BE2C (cell line): ENCODE results near the gene UTP11.

Experiments used
- DNase-seq: peaks from one replicate; pipeline ENCODE4 v3.0.0-alpha.2; 2020
- H3K27me3 ChIP-seq: fragments of 250-450 bp; sonication (Bioruptor Pico); 2 replicates; pipeline ENCODE4 v1.5.1; 2020; ENCODE audit warnings: mild to moderate bottlenecking
- H3K36me3 ChIP-seq: fragments of 250-450 bp; sonication (Bioruptor Pico); 2 replicates; pipeline ENCODE4 v1.5.1; 2020; ENCODE audit warnings: mild to moderate bottlenecking
- H3K4me1 ChIP-seq: fragments of 250-450 bp; sonication (Bioruptor Pico); 2 replicates; pipeline ENCODE4 v1.5.1; 2020
- H3K4me3 ChIP-seq: 2 replicates; pipeline ENCODE4 v1.5.1; 2011; ENCODE audit warnings: low read depth, low read length
- H3K9me3 ChIP-seq: fragments of 250-450 bp; sonication (Bioruptor Pico); 2 replicates; pipeline ENCODE4 v1.5.1; 2020
- TF ChIP-seq, protein P1 (sequence below): IDR thresholded peaks from 2 replicates; pipeline ENCODE4 v1.5.1; 2012; ENCODE audit warnings: mild to moderate bottlenecking, low read depth, low read length

Gene UTP11

DNA sequence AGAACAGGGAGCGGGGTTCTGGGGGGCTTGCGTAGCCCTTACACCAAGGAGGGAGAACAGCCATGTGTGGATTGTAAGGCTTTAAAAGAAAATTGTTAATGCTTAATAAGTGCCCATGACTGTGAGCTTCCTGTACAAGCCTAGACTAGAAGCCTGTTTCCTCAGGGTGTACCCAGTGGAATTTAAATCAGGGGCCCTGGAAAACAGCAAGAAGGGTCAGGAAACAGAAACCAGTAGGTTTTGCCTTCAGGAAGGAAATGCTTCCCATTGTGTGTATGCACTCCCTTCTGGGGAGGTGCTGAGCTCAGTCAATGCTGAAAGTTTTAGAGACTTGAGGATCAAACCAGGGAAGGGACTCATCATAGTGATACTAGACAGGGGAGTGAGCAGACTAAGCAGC is 12.7 kb downstream of the UTP11 start:
- Histone ChIP-seq H3K4me1 (peaks cover 22% of the 10 kb centered on the region), H3K27me3 (no peaks in the 10 kb centered on the region), H3K4me3 (no peak overlapping the region), H3K36me3 (no peaks in the 10 kb centered on the region), H3K9me3 (no peaks in the 10 kb centered on the region)
- DNase-seq, result no peak
- TF ChIP-seq, protein P1, sequence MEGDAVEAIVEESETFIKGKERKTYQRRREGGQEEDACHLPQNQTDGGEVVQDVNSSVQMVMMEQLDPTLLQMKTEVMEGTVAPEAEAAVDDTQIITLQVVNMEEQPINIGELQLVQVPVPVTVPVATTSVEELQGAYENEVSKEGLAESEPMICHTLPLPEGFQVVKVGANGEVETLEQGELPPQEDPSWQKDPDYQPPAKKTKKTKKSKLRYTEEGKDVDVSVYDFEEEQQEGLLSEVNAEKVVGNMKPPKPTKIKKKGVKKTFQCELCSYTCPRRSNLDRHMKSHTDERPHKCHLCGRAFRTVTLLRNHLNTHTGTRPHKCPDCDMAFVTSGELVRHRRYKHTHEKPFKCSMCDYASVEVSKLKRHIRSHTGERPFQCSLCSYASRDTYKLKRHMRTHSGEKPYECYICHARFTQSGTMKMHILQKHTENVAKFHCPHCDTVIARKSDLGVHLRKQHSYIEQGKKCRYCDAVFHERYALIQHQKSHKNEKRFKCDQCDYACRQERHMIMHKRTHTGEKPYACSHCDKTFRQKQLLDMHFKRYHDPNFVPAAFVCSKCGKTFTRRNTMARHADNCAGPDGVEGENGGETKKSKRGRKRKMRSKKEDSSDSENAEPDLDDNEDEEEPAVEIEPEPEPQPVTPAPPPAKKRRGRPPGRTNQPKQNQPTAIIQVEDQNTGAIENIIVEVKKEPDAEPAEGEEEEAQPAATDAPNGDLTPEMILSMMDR, result no peak

DNA sequence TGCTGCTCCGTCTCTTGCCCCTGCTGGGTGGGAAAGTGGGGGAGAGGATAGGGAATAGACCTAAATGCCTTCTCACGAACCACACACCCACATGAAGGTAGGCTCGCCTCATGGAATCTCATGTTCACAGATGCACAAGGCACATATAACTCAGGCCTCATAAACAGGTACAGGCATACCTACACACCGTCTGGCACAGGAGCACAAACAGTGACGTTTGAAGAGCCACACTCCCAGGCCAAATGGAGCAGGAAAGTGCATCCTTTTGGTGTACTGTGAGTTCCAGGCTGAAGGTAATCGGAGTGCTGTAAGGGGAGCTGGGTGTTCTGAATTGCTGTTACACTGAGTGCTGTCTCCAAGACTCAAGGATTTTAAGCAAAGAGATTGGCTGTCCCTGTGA is 13.1 kb downstream of the UTP11 start:
- Histone ChIP-seq H3K9me3 (no peaks in the 10 kb centered on the region), H3K27me3 (no peaks in the 10 kb centered on the region), H3K4me1 (peaks cover 25% of the 10 kb centered on the region), H3K4me3 (no peak overlapping the region), H3K36me3 (no peaks in the 10 kb centered on the region)
- DNase-seq, result no peak
- TF ChIP-seq, protein P1, result no peak

DNA sequence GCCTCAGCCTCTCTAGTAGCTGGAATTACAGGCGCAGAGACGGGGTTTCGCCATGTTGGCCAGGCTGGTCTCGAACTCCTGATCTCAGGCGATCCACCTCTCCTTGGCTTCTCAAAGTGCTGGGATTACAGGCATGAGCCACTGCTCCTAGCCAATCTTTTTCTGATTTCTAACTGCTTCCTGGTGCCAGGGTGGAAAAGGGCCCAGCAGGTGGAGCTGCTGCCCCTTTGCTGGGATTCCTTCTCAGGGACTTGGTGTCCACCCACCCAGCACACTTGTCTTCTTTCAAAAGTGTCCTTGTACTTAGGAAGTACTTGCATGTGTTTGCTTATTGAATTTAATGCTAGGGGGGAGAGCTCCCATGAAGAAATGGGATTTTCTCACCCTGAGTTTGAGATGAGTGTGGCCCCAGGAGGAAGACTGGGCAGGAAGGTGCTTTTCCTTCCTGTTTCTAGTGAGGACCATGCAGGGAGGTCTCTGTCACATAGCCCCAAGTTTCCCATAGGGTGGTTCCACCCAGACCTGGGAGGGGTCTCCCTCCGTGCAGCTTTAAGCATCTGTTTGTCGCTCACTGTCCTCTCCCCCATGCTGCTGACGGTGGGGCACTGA is 14.2 kb downstream of the UTP11 start:
- DNase-seq, result peak; percentile 62
- H3K36me3 ChIP-seq, result no peaks in the 10 kb centered on the region
- no peak overlapping the region for H3K4me3 ChIP-seq
- TF ChIP-seq, protein P1, result peak; percentile 76
- H3K27me3 ChIP-seq, result no peaks in the 10 kb centered on the region
- H3K4me1 ChIP-seq, result peaks cover 31% of the 10 kb centered on the region
- H3K9me3 ChIP-seq, result no peaks in the 10 kb centered on the region

DNA sequence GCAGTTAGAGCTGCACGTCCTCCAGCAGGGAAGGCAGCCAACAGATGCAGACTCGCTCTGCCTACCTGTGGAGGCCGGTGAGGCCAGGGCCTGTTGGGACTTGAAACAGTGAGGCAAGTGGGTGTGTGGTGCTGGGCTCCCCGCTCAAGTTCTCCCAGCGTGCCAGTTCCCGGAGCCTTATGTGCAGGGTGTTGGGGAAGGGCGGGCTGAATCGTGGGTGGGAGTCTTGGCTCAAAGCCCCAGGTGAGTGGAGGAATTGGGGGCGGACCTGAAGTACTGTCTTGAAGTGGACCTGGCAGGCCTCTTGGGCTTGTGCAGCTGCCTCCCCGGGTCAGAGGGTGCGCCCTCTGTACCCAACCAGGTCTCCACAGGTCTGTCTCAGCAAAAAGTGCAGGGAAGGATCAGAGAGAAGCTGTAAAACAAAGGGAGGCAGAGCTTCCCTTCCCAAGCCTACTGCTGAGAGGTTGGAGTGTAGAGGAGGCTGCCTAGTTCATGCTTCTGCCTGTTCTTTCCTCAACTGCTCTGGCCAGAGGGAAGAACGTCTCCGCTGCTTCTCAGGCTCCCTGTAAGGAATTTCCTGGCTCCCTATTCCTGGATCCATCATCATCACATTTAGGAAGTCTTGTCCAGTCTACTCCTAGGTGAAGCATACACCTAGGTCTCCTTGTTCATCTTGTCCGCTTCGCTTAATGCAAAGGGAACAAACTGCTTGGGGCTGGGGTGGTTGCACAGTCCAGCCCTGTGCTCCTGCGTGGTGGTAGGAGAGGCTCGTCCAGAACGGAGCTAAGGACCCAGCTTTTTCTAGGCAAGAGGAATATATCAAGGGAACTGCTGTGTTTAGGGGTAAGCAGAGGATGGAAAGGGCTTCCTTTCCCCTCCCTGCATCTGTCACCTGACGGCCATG is 14.9 kb downstream of the UTP11 start:
- H3K36me3 ChIP-seq, result no peaks in the 10 kb centered on the region
- TF ChIP-seq, protein P1, result no peak
- H3K9me3 ChIP-seq, result no peaks in the 10 kb centered on the region
- peaks cover 31% of the 10 kb centered on the region for H3K4me1 ChIP-seq
- H3K27me3 ChIP-seq, result no peaks in the 10 kb centered on the region
- DNase-seq, result no peak
- no peak overlapping the region for H3K4me3 ChIP-seq

DNA sequence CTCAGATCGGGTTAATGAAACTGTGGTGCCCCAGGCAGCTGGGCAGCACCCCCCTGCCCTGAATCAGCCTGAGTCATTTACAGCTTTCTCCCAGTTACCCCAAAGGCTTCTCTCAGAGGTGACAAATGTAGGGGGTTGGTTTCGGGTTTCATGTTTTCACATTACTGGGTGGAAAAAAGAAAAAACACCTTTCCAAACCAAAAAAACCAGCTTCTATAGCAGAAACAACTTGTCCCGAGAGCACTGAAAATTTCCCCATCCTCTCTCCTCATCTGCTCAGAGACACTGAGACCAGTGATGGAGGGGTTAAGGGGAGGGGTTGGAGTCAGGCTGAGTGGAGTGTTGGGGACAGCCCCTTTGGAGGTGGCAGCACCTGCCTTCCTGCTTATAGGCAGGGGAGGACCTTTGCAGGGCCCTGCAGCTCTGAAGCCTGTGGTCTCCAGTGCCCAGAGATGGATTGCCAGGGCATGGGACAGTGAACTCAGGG is 15.6 kb downstream of the UTP11 start:
- H3K27me3 ChIP-seq, result no peaks in the 10 kb centered on the region
- TF ChIP-seq, protein P1, result no peak
- no peak for DNase-seq
- peaks cover 31% of the 10 kb centered on the region for H3K4me1 ChIP-seq
- H3K4me3 ChIP-seq, result no peak overlapping the region; the same call in 1 of the 2 replicates
- no peaks in the 10 kb centered on the region for H3K36me3 ChIP-seq
- no peaks in the 10 kb centered on the region for H3K9me3 ChIP-seq

DNA sequence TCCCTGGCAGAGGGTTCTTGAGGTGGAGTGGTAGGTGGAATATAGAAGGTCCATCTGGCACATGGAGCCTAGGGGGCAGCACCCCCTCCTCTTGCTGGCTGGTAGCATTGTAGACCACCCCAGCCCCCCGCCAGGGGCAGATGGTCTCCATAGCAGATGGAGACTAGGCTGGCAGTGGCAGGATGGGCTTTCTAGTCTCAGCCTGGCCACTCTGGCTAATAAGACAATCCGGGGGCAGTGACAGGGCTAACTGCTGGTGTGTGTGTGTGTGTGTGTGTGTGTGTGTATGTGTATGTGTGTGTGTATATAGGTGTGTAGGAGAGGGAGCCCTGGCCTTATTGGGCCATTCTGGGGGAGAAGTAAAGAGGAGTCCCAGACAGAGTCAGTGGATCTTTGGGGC is 16.1 kb downstream of the UTP11 start:
- Histone ChIP-seq H3K4me1 (peaks cover 31% of the 10 kb centered on the region), H3K9me3 (no peaks in the 10 kb centered on the region), H3K27me3 (no peaks in the 10 kb centered on the region), H3K4me3 (peak overlapping the region; percentile 19; the same call in 1 of the 2 replicates), H3K36me3 (no peaks in the 10 kb centered on the region)
- peak; percentile 20 for DNase-seq
- TF ChIP-seq, protein P1, result peak; percentile 11; the same call in 1 of the 2 replicates
